GM21529 (cell line): ENCODE measurements around the gene FGD5.
"Not testable (repeated sequence)": the region's sequence is repeated elsewhere in the genome, so short reads cannot be mapped to it uniquely, and the experiment has no call there.

ENCODE experiments used
- ATAC-seq: cut with Tn5 transposase; IDR thresholded peaks from one replicate; pipeline ENCODE4 v1.9.1; 2021; ENCODE audit not compliant: unreplicated experiment

The FGD5 gene

GRCh38 chr3:14804835-14805780 is 13.7 kb upstream of the FGD5 start:
- ATAC-seq, result no peak

- no peak for ATAC-seq
Measured at GRCh38 chr3:14805961-14806537, 12.7 kb upstream of the FGD5 start.

GRCh38 chr3:14806641-14807263 is 12.0 kb upstream of the FGD5 start:
- ATAC-seq, result no peak

- ATAC-seq, result no peak
Measured at GRCh38 chr3:14808025-14808424, 10.7 kb upstream of the FGD5 start.

- no peak for ATAC-seq
Measured at GRCh38 chr3:14808502-14809266, 10.1 kb upstream of the FGD5 start.

- not testable (repeated sequence) for ATAC-seq
Measured at GRCh38 chr3:14809611-14810010, 9.2 kb upstream of the FGD5 start.

- no peak for ATAC-seq
Measured at GRCh38 chr3:14810070-14810791, 8.5 kb upstream of the FGD5 start.

- ATAC-seq, result no peak
Measured at GRCh38 chr3:14810801-14811661, 7.7 kb upstream of the FGD5 start.

GRCh38 chr3:14811684-14812083 is 7.1 kb upstream of the FGD5 start:
- ATAC-seq, result no peak

GRCh38 chr3:14812196-14812790 is 6.5 kb upstream of the FGD5 start:
- no peak for ATAC-seq

GRCh38 chr3:14814411-14814871 is 4.3 kb upstream of the FGD5 start:
- ATAC-seq, result no peak

GRCh38 chr3:14816359-14816758 is 2.4 kb upstream of the FGD5 start:
- no peak for ATAC-seq

- ATAC-seq, result no peak
Measured at GRCh38 chr3:14819671-14820070, 909 bp downstream of the FGD5 start.

- no peak for ATAC-seq
Measured at GRCh38 chr3:14820156-14820555, 1.4 kb downstream of the FGD5 start.

GRCh38 chr3:14821151-14821550 is 2.4 kb downstream of the FGD5 start:
- ATAC-seq, result no peak

GRCh38 chr3:14822134-14822533 is 3.4 kb downstream of the FGD5 start:
- no peak for ATAC-seq

GRCh38 chr3:14822670-14823390 is 4.1 kb downstream of the FGD5 start:
- ATAC-seq, result no peak

GRCh38 chr3:14823393-14823792 is 4.6 kb downstream of the FGD5 start:
- no peak for ATAC-seq
